ACC112 (cell line): ENCODE data around the gene GPR153.

Source experiments
- H2AFZ ChIP-seq: fragments of 200-600 bp; sonication (generic); one replicate; pipeline ENCODE4 v1.6.0; 2017; ENCODE audit warnings: antibody characterized with exemption, low read length; ENCODE audit not compliant: unreplicated experiment
- H3K27ac ChIP-seq: fragments of 200-600 bp; sonication (generic); 2 replicates; pipeline ENCODE4 v1.5.1; 2014; ENCODE audit warnings: low read depth, mild to moderate bottlenecking, antibody characterized with exemption, low read length, moderate library complexity
- H3K27me3 ChIP-seq: fragments of 200-600 bp; sonication (generic); 2 replicates; pipeline ENCODE4 v1.6.1; 2014; ENCODE audit warnings: mild to moderate bottlenecking, antibody characterized with exemption, low read length, moderate library complexity, mixed read lengths; ENCODE audit not compliant: insufficient read depth
- H3K36me3 ChIP-seq: fragments of 200-600 bp; sonication (generic); 2 replicates; pipeline ENCODE4 v1.6.1; 2016; ENCODE audit warnings: mild to moderate bottlenecking, antibody characterized with exemption, low read length, moderate library complexity, mixed read lengths; ENCODE audit not compliant: insufficient read depth
- H3K4me1 ChIP-seq: fragments of 200-600 bp; sonication (generic); one replicate; pipeline ENCODE4 v1.6.1; 2016; ENCODE audit warnings: low read length, mixed read lengths; ENCODE audit not compliant: insufficient read depth, unreplicated experiment, control insufficient read depth
- H3K4me3 ChIP-seq: fragments of 200-600 bp; sonication (generic); 2 replicates; pipeline ENCODE4 v1.5.1; 2014; ENCODE audit warnings: mild to moderate bottlenecking, low read depth, low read length
- H3K79me2 ChIP-seq: fragments of 200-600 bp; sonication (generic); one replicate; pipeline ENCODE4 v1.6.0; 2016; ENCODE audit warnings: low read length; ENCODE audit not compliant: control insufficient read depth, unreplicated experiment, insufficient read depth

The GPR153 gene

GRCh38 chr1:6197746-6198427 is 63.0 kb downstream of the GPR153 start:
- Histone ChIP-seq H2AFZ (no peak overlapping the region), H3K27me3 (no peaks in the 10 kb centered on the region), H3K27ac (0 out of 2 replicates have a peak overlapping the region, but pooled peaks have one; percentile 48), H3K4me3 (peak overlapping the region; percentile 84), H3K79me2 (peaks cover 51% of the 10 kb centered on the region), H3K36me3 (peaks cover 20% of the 10 kb centered on the region), H3K4me1 (peaks cover 18% of the 10 kb centered on the region)
